Gastroesophageal sphincter (tissue), 4 donors: Measurements from ENCODE around the gene SLCO3A1. TPM values are rescaled to one million over a fixed set of nuclear protein-coding genes. Genes with fewer than 3 reads are reported as not detected.

Experiments used
- ATAC-seq: fragments of 150-250 bp; one replicate; pipeline ENCODE4 v1.9.1; 2016; ENCODE audit warnings: mild to moderate bottlenecking, moderate library complexity
- H3K27ac ChIP-seq, 4 donors: fragments of 200-600 bp; sonication (generic) in 3 of 4; 1 replicate in 3 of 4; 2 replicates in 1 of 4; pipeline ENCODE4 v1.5.1; 2016 to 2019
- H3K27me3 ChIP-seq: fragments of 200-600 bp; sonication (generic); one replicate; pipeline ENCODE4 v1.5.1; 2019
- H3K36me3 ChIP-seq, 2 donors: fragments of 200-600 bp; sonication (generic); one replicate each; pipeline ENCODE4 v1.5.1; 2019; ENCODE audit warnings: control low read depth in 1 of 2
- H3K4me1 ChIP-seq, 3 donors: fragments of 200-600 bp; sonication (generic); 1 replicate in 2 of 3; 2 replicates in 1 of 3; pipeline ENCODE4 v1.5.1; 2016 to 2019; ENCODE audit warnings: control low read depth in 2 of 3
- H3K4me3 ChIP-seq, 2 donors: fragments of 200-600 bp; sonication (generic); one replicate each; pipeline ENCODE4 v1.5.1; 2019; ENCODE audit warnings: mild to moderate bottlenecking in 1 of 2, moderate library complexity in 1 of 2
- H3K9me3 ChIP-seq, 3 donors: fragments of 200-600 bp; sonication (generic); one replicate each; pipeline ENCODE4 v1.5.1; 2017 to 2019; ENCODE audit warnings: control low read depth in 2 of 3
- EP300 ChIP-seq: sonication (generic); formaldehyde crosslinking; IDR thresholded peaks from one replicate; pipeline ENCODE4 v1.6.1; 2017; ENCODE audit warnings: antibody characterized with exemption, mild to moderate bottlenecking
- POLR2A ChIP-seq, 2 donors: fragments of 450-650 bp; IDR thresholded peaks; one replicate each; pipeline ENCODE4 v1.6.1; 2017; ENCODE audit warnings: antibody characterized with exemption in 2 of 2, mild to moderate bottlenecking in 2 of 2, moderate library complexity in 1 of 2
- POLR2AphosphoS5 ChIP-seq: sonication (generic); formaldehyde crosslinking; IDR thresholded peaks from one replicate; pipeline ENCODE4 v1.6.1; 2017; ENCODE audit warnings: antibody characterized with exemption
- WGBS, 2 donors: methylation state at CpG; one replicate each; pipeline ENCODE4 v1.1.5; 2018; ENCODE audit warnings: low coverage in 1 of 2; 5-methylcytosine and 5-hydroxymethylcytosine counted together
- total RNA-seq, 4 donors: library from RNA; depleted of rRNA; stranded (reverse); fragments of >200 nt; gene quantifications; one replicate each; pipeline ENCODE4 v1.1.0, GENCODE V29; 2016
- TF ChIP-seq, protein P1 (sequence below), 4 experiments: fragments of 200-600 bp in 2 of 4; fragments of 450-650 bp in 2 of 4; sonication (generic) in 1 of 4; IDR thresholded peaks; one replicate each; pipeline ENCODE4 v1.5.1; 2017 to 2019; ENCODE audit warnings: antibody characterized with exemption in 4 of 4, mild to moderate bottlenecking in 2 of 4, moderate library complexity in 2 of 4

Gene SLCO3A1
- total RNA-seq, 4 donors from 2014 or later = 10.1 to 14.4 (median 12.1) TPM

DNA sequence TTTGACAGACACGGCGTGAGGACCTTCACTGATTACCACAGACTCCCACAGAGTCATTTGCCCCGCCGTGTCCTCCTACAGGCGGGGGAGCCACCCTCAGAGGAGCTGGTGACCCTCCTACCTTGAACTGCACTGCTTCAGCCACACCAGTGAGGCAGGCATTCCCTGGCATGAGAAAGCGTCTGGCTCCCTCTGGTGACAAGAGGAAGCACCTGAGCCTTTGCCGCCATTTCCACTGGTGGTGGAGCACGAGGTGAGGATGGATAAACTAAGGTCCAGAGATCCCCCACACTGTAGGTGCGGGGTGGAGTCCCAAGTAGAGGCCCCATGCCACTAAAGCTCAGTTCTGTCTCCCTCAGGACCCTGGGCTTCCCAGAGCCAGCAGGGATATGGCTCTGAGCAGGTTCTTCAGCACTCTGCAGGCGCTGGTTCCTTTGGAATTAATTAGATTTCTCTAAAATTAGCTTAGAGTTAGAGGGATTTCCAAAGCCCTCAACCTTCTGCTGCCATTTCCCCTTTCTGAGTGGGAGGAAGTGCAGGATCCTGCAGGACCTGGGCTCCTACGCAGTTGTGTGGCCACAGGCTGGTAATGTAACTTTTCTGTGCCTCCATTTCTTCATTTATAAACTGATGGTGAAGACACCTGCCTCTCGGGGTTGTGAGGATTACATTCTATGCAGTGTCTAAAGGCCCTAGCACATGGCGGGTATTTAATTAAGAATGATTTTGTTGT is 224.0 kb downstream of the SLCO3A1 start:
- H3K4me1 ChIP-seq = peaks cover 0 to 48% (median 3%) of the 10 kb centered on the region in 3 donors

DNA sequence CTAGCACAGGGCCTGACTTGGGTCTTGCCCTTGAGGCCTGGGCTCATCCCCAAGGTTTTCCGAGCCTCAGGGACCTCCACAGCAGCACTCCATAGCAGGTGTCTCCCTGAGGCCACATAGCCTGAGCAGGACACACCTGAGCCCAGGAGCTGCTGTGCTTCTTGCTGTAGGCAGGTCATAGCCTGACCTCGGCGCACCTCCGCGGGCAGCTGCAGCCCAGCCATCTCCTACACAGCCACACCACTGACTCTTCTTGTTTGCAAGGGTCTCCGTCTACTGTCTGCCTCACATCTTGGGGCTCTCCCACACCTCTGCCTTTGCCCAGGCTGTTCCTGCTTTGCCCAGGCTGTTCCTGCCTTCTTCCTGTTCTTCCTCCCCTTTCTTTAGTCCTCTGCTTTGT is 224.8 kb downstream of the SLCO3A1 start:
- peaks cover 0 to 49% (median 3%) of the 10 kb centered on the region in 3 donors for H3K4me1 ChIP-seq
- H3K27me3 ChIP-seq = no peaks in the 10 kb centered on the region
- no peaks in the 10 kb centered on the region for H3K9me3 ChIP-seq
- no peak overlapping the region for H3K27ac ChIP-seq
- TF ChIP-seq POLR2A (IDR thresholded peaks at IDR 0.05) = no peak
- TF ChIP-seq POLR2AphosphoS5 = no peak
- TF ChIP-seq EP300 = no peak
- TF ChIP-seq, protein P1, sequence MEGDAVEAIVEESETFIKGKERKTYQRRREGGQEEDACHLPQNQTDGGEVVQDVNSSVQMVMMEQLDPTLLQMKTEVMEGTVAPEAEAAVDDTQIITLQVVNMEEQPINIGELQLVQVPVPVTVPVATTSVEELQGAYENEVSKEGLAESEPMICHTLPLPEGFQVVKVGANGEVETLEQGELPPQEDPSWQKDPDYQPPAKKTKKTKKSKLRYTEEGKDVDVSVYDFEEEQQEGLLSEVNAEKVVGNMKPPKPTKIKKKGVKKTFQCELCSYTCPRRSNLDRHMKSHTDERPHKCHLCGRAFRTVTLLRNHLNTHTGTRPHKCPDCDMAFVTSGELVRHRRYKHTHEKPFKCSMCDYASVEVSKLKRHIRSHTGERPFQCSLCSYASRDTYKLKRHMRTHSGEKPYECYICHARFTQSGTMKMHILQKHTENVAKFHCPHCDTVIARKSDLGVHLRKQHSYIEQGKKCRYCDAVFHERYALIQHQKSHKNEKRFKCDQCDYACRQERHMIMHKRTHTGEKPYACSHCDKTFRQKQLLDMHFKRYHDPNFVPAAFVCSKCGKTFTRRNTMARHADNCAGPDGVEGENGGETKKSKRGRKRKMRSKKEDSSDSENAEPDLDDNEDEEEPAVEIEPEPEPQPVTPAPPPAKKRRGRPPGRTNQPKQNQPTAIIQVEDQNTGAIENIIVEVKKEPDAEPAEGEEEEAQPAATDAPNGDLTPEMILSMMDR (IDR thresholded peaks at IDR 0.05) = no peak
- 88 to 100% methylated on average over 1 to 5 of the region's 6 CpGs for WGBS, 2 donors
- no peaks in the 10 kb centered on the region for H3K36me3 ChIP-seq
- no peak overlapping the region for H3K4me3 ChIP-seq
- no peak for ATAC-seq

More for the DNA sequence above, 224.0 kb downstream of the SLCO3A1 start:
- TF ChIP-seq, protein P1 (IDR thresholded peaks at IDR 0.05) = peak; percentile 45 to 82 (median 73)
- TF ChIP-seq EP300 (no peak), POLR2AphosphoS5 (no peak)
- Histone ChIP-seq H3K9me3 (no peaks in the 10 kb centered on the region), H3K36me3 (no peaks in the 10 kb centered on the region), H3K4me3 (no peak overlapping the region), H3K27me3 (no peaks in the 10 kb centered on the region), H3K27ac (no peak overlapping the region)
- ATAC-seq = peak; percentile 57
- WGBS, 2 donors = 78% methylated on average over 4 to 8 of the region's 13 CpGs

DNA sequence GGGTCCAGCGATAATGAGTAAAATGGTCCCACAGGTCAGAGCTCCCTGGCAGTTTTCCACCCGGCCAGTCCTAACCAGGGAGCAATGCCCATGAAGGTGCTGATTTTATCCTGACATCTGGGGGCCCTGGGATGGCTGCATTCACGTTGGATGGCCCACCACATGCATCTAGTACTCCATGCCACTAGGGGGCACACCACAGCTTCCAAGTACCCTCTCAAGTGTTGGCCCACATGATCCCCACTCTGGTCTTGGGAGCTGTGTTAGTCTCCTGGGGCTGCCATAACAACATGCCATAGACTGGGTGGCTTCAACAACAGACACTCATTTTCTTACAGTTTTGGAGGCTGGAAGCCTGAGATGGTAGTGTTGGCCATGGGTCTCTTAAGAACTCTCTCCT is 225.5 kb downstream of the SLCO3A1 start:
- peaks cover 0 to 42% (median 3%) of the 10 kb centered on the region in 3 donors for H3K4me1 ChIP-seq
- 57 to 93% methylated on average over 1 to 3 of the region's 3 CpGs for WGBS, 2 donors

DNA sequence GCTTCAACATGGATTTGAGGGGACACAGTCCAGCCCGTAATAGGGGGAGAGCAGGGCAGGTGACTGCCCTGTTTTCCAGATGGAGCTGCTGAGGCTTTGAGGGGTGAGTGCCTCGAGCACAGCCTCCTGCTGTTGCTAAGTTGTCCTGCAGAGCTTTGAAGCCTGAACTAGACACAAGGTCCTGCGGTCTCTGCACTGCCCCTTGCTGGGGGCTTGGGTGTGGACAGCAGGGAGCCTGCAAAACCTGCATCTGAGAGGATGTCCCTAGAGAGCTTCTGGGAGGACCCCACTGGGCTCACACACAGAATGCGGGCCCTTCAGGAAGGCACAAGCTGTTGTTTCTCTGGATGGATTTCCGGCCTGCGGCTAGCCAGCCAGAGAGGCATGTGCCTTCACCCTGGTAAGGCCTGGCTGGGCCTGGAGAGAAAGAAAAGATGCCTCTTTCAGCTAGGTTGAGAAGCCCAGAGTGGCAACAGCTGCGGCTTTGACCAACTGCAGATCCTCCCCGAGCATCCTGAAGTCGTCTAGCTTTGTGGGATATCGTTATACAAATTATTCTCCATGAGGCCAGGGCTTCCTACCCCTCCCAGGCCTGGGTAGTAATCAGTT is 226.2 kb downstream of the SLCO3A1 start:
- TF ChIP-seq EP300 (no peak), POLR2AphosphoS5 (no peak), POLR2A (IDR thresholded peaks at IDR 0.05) (no peak)
- TF ChIP-seq, protein P1 (IDR thresholded peaks at IDR 0.05) = no peak

More for the DNA sequence above, 225.5 kb downstream of the SLCO3A1 start:
- H3K36me3 ChIP-seq = no peaks in the 10 kb centered on the region
- no peak for ATAC-seq
- H3K9me3 ChIP-seq = no peaks in the 10 kb centered on the region
- no peak overlapping the region for H3K27ac ChIP-seq
- no peak overlapping the region for H3K4me3 ChIP-seq
- TF ChIP-seq POLR2AphosphoS5 = no peak
- no peak for TF ChIP-seq EP300
- TF ChIP-seq, protein P1 (IDR thresholded peaks at IDR 0.05) = peak in 1 of 4 experiments; percentile 7
- no peak for TF ChIP-seq POLR2A (IDR thresholded peaks at IDR 0.05)
- H3K27me3 ChIP-seq = no peaks in the 10 kb centered on the region

More for the DNA sequence above, 226.2 kb downstream of the SLCO3A1 start:
- Histone ChIP-seq H3K4me1 (peaks cover 0 to 34% (median 3%) of the 10 kb centered on the region in 3 donors), H3K27me3 (no peaks in the 10 kb centered on the region), H3K9me3 (no peaks in the 10 kb centered on the region), H3K4me3 (no peak overlapping the region), H3K27ac (no peak overlapping the region), H3K36me3 (no peaks in the 10 kb centered on the region)
- no peak for ATAC-seq
- 83 to 89% methylated on average over 3 to 4 of the region's 10 CpGs for WGBS, 2 donors
